RCC 7860 (cell line): ENCODE results near the gene MTCH2.
"Not testable (repeated sequence)": the region's sequence is repeated elsewhere in the genome, so short reads cannot be mapped to it uniquely, and the experiment has no call there.

Source experiments
- DNase-seq: peaks from one replicate; pipeline ENCODE4 v3.0.0-alpha.2; 2015; ENCODE audit warnings: low spot score
- FAIRE-seq: peaks from 2 replicates; lab custom pipeline; 2012; peaks lifted over from hg19 to GRCh38; lab: Jason Lieb, UNC

Gene MTCH2

GRCh38 chr11:47642099-47642855, at the start of gene MTCH2:
Gene MTCH2 (minus strand): TSS chr11:47642559. CDS start chr11:47642465, 94 bp downstream.
- DNase-seq (peak; percentile 89), FAIRE-seq (no peak)

DNA sequence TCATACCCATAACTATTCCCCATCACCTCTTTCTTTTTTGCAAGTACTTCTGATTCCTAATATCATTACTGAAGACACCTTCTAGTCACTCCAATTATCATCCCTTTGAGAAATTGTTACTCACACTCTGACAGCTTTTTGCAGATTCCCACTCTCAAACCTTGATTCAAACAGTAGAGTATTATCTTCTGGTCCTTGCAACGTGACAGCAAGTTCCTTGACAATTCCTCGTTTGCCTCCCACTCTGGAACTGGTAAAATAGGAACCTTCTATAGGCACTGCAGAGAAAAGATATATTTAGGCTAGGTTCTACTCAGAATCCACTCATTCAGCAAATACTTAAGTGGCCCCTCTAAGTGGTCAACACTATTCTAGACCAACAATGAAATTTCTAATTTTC, 49.6 kb upstream of the MTCH2 start:
- FAIRE-seq (no peak), DNase-seq (no peak)

DNA sequence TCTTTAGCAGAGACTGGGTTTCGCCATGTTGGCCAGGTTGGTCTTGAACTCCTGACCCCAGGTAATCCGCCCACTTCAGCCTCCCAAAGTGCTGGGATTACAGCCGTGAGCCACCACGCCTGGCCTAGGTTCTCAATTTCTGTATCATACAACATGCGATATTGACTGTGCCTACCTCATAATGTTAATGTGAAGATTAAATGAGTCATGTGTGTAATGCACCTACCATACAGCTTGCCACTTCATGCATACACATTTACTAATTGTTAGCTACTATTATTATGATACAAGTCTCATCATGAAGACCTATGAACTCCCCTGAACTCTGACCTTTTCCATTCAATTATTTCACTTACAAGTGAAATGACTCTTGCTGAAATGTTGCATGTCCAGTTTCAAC, 47.1 kb upstream of the MTCH2 start:
- no peak for FAIRE-seq
- no peak for DNase-seq

DNA sequence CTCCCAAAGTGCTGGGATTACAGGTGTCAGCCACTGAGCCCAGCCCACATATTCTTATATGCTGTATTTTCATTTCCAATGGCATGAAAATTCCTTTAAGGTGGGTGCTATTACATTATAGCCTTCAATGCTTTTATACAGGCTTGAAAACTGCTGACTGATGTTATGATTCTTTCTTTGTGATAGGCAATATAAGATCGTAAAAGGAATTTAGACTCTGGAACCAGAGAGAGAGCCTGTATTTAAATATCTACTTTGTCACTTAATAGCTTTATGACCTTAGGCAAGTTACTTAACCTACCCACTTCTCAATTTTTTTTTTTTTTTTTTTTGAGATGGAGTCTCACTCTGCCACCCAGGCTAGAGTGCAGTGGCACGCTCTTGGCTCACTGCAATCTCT, 46.6 kb upstream of the MTCH2 start:
- DNase-seq: no peak
- FAIRE-seq: no peak

GRCh38 chr11:47688111-47688510, 45.8 kb upstream of the MTCH2 start:
- FAIRE-seq (no peak), DNase-seq (no peak)

- DNase-seq, FAIRE-seq: not testable (repeated sequence)
Observed at GRCh38 chr11:47686704-47687103, 44.3 kb upstream of the MTCH2 start.

DNA sequence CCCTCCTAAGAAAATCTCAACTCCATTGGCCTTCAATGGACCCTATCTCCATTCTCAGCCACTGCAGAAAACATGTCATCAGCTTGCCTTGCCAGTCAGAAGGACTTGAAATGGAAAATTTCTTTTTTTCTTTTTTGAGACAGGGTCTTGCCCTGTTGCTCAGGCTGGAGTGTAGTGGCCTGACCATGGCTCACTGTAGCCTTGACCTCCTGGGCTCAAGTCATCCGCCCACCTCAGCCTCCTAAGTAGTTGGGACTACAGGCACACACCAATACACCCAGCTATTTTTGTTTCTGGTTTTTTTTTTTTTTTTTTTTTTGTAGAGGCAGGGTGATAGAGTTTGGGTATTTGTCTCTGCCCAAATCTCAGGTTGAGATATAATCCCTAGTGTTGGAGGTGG, 43.8 kb upstream of the MTCH2 start:
- FAIRE-seq (no peak), DNase-seq (no peak)

GRCh38 chr11:47675851-47676250, 33.5 kb upstream of the MTCH2 start:
- FAIRE-seq (no peak), DNase-seq (no peak)

DNA sequence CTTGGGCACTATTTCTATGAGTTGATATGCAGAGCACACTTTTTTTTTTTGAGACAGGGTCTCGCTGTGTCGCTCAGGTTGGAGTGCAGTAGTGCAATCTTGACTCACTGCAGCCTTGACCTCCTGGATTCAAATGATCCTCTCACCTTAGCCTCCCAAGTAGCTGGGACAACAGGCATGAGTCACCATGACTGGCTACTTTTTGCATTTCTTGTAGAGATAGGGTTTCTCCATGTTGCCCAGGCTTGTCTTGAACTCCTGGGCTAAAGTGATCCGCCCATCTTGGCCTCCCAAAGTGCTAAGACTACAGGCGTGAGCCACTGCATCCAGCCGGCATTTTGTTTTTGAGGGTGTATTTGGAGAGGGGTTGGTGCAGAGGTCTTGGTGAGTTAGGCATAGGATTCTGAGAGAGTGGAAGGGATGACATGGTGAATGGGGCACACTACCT, 29.9 kb upstream of the MTCH2 start:
- DNase-seq (no peak), FAIRE-seq (no peak)

DNA sequence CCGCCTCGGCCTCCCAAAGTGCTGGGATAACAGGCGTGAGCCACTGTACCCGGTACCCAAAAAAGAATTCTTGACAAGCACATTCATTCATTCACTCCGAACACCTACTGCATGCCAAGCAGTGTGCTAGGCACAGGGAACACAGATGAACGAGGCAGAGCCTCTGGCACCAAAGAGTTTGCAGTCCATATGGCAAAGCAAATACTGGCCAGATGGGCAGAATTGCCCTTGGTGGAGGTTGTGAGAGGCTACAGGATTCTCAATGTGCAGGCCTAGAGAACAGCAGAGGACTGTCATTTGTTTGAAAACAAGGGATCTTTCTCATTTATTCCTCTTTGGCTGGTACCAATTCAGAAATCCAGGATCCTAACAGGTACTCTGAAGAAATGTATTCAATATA, 27.5 kb upstream of the MTCH2 start:
- FAIRE-seq: no peak
- DNase-seq: no peak

- FAIRE-seq: no peak
Observed at GRCh38 chr11:47668665-47669064, 26.3 kb upstream of the MTCH2 start.

GRCh38 chr11:47667555-47667954, 25.2 kb upstream of the MTCH2 start:
- FAIRE-seq (no peak), DNase-seq (no peak)

More at GRCh38 chr11:47668665-47669064, 26.3 kb upstream of the MTCH2 start:
- DNase-seq: no peak

DNA sequence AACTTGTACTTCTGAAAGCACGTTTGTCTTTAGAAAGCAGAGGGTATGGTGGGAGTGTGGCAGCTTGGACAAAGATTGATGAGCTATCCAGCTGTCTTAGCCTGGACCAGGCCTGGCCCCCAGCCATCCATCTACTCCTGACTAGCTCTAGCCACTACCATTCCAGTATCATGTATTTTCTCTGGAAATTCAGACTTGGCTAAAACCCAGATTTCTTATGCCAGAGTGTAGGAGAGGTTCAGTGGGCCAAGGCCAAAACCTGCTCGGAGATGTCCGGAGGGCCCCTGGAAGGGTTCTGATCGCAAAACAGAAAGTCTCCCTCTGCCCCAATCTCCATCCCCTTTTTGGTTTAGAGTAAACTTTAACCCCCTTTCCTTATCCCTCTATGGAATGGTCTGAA, 24.8 kb upstream of the MTCH2 start:
- DNase-seq: no peak

DNA sequence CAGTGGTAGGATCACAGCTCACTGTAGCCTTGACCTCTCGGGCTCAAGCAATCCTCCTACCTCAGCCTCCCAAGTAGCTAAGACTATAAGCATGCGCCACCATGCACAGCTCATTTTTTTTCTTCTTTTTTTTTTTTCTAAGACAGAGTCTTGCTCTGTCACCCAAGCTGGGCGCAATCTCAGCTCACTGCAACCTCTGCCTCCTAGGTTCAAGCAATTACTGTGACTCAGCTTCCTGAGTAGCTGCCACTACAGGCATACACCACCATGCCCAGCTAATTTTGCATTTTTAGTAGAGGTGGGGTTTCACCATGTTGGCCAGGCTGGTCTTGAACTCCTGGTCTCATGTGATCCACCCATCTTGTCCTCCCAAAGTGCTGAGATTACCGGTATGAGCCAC, 22.6 kb upstream of the MTCH2 start:
- not testable (repeated sequence) for FAIRE-seq
- DNase-seq: peak; percentile 50

More for the DNA sequence above, 24.8 kb upstream of the MTCH2 start:
- FAIRE-seq: no peak

GRCh38 chr11:47661245-47661644, 18.9 kb upstream of the MTCH2 start:
- FAIRE-seq: no peak

GRCh38 chr11:47659276-47659675, 16.9 kb upstream of the MTCH2 start:
- FAIRE-seq (no peak), DNase-seq (no peak)

More at GRCh38 chr11:47661245-47661644, 18.9 kb upstream of the MTCH2 start:
- DNase-seq: no peak

GRCh38 chr11:47656260-47656885, 14.0 kb upstream of the MTCH2 start:
- no peak for FAIRE-seq
- no peak for DNase-seq

DNA sequence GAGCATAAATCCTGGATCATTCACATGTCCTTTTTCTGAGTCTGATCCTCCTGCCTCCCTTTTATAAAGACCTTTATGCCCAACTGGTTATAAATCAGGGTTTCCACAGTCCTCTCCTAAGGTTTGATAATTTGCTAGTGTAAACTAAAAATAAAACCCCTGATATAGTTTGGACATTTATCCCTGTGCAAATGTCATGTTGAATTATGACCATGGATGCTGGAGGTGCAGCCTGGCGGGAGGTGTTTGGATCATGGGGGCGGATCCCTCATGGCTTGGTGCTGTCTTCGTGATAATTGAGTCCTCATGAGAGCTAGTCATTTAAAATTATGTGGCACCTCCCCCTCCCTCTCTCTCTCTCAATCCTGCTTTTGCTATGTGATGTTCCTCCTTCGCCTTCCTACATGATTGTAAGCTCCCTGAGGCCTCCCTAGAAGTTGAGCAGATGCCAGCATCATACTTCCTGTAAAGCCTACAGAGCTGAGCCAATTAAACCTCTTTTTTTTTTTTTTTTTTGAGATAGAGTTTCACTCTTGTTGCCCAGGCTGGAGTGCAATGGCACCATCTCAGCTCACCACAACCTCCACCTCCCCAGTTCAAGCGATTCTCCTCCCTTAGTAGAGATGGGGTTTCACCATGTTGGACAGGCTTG, 9.6 kb upstream of the MTCH2 start:
- DNase-seq (no peak), FAIRE-seq (no peak)

GRCh38 chr11:47649276-47649675, 6.9 kb upstream of the MTCH2 start:
- FAIRE-seq: no peak

GRCh38 chr11:47646019-47646418, 3.7 kb upstream of the MTCH2 start:
- DNase-seq (no peak), FAIRE-seq (no peak)

More at GRCh38 chr11:47649276-47649675, 6.9 kb upstream of the MTCH2 start:
- no peak for DNase-seq

GRCh38 chr11:47645500-47645899, 3.1 kb upstream of the MTCH2 start:
- no peak for DNase-seq
- no peak for FAIRE-seq

GRCh38 chr11:47641600-47642098, 710 bp downstream of the MTCH2 start:
- DNase-seq (no peak), FAIRE-seq (no peak)
